ENCODE results near the gene NFYB. TPM values are rescaled to one million over a fixed set of nuclear protein-coding genes. Genes with fewer than 3 reads are reported as not detected.

NFYB gene
- total RNA-seq (ENCODE audit: unreplicated experiment), result 19.7 TPM
- long read RNA-seq, transcript NFYB-201 (8 exons, 3,512 nt), result major isoform, 10 of 12 reads
- long read RNA-seq, partial matches to known transcripts, result 2 of 12 reads
- long read RNA-seq, other reads (novel, unspliced or antisense), result 0 of 12 reads

GRCh38 chr12:104137902-104138796, at the start of gene NFYB:
NFYB (minus strand) TSS chr12:104138210; CDS start chr12:104135453, 2,757 bp downstream.
- TF ChIP-seq CTCF (IDR thresholded peaks at IDR 0.05; ENCODE audit: unreplicated experiment), result no peak
- Mint-ChIP-seq H3K27me3 (ENCODE audit: unreplicated experiment) (peaks cover 12% of the 10 kb centered on the region), H3K27ac (ENCODE audit: unreplicated experiment) (peak within 1 kb of the TSS; percentile 77), H3K4me3 (ENCODE audit: unreplicated experiment) (peak within 1 kb of the TSS; percentile 93), H3K9me3 (ENCODE audit: unreplicated experiment) (no peaks in the 10 kb centered on the region), H3K4me1 (ENCODE audit: unreplicated experiment) (peaks cover 19% of the 10 kb centered on the region), H3K36me3 (ENCODE audit: low read depth, unreplicated experiment) (no peaks in the 10 kb centered on the region)
- DNase-seq (ENCODE audit: low spot score), result peak; percentile 87

GRCh38 chr12:104187446-104188155, 49.6 kb upstream of the NFYB start:
- H3K4me1 Mint-ChIP-seq (ENCODE audit: unreplicated experiment), result no peaks in the 10 kb centered on the region
- TF ChIP-seq CTCF (IDR thresholded peaks at IDR 0.05; ENCODE audit: unreplicated experiment), result no peak
- DNase-seq (ENCODE audit: low spot score), result no peak
- no peak overlapping the region for H3K4me3 Mint-ChIP-seq (ENCODE audit: unreplicated experiment)
- peaks cover 2% of the 10 kb centered on the region for H3K27me3 Mint-ChIP-seq (ENCODE audit: unreplicated experiment)
- H3K9me3 Mint-ChIP-seq (ENCODE audit: unreplicated experiment), result no peaks in the 10 kb centered on the region
- H3K36me3 Mint-ChIP-seq (ENCODE audit: low read depth, unreplicated experiment), result peaks cover 13% of the 10 kb centered on the region
- no peak overlapping the region for H3K27ac Mint-ChIP-seq (ENCODE audit: unreplicated experiment)

- DNase-seq (ENCODE audit: low spot score), result no peak
- no peak overlapping the region for H3K4me3 Mint-ChIP-seq (ENCODE audit: unreplicated experiment)
- no peaks in the 10 kb centered on the region for H3K4me1 Mint-ChIP-seq (ENCODE audit: unreplicated experiment)
Observed at GRCh38 chr12:104183443-104183842, 45.4 kb upstream of the NFYB start.

GRCh38 chr12:104182621-104183378, 44.8 kb upstream of the NFYB start:
- no peak overlapping the region for H3K27ac Mint-ChIP-seq (ENCODE audit: unreplicated experiment)
- DNase-seq (ENCODE audit: low spot score), result no peak
- no peak overlapping the region for H3K4me3 Mint-ChIP-seq (ENCODE audit: unreplicated experiment)
- no peaks in the 10 kb centered on the region for H3K4me1 Mint-ChIP-seq (ENCODE audit: unreplicated experiment)
- peaks cover 13% of the 10 kb centered on the region for H3K36me3 Mint-ChIP-seq (ENCODE audit: low read depth, unreplicated experiment)
- H3K9me3 Mint-ChIP-seq (ENCODE audit: unreplicated experiment), result no peaks in the 10 kb centered on the region
- TF ChIP-seq CTCF (IDR thresholded peaks at IDR 0.05; ENCODE audit: unreplicated experiment), result no peak
- peaks cover 4% of the 10 kb centered on the region for H3K27me3 Mint-ChIP-seq (ENCODE audit: unreplicated experiment)

More at GRCh38 chr12:104183443-104183842, 45.4 kb upstream of the NFYB start:
- no peak for TF ChIP-seq CTCF (IDR thresholded peaks at IDR 0.05; ENCODE audit: unreplicated experiment)
- Mint-ChIP-seq H3K27ac (ENCODE audit: unreplicated experiment) (no peak overlapping the region), H3K9me3 (ENCODE audit: unreplicated experiment) (no peaks in the 10 kb centered on the region), H3K36me3 (ENCODE audit: low read depth, unreplicated experiment) (peaks cover 13% of the 10 kb centered on the region), H3K27me3 (ENCODE audit: unreplicated experiment) (peaks cover 2% of the 10 kb centered on the region)

All from endothelial cell (in vitro differentiated cells).